Nephron (organoid): ENCODE data around the gene AGPAT3.

Experiments used
- H3K27ac Mint-ChIP-seq, 3 experiments: 2 replicates each; pipeline ENCODE4 v1.8.0; 2020; ENCODE audit warnings: mixed read lengths in 3 of 3, mild to moderate bottlenecking in 2 of 3, moderate library complexity in 1 of 3
- H3K27me3 Mint-ChIP-seq: 2 replicates; pipeline ENCODE4 v1.8.0; 2021; ENCODE audit warnings: low read depth, mild to moderate bottlenecking, moderate library complexity, mixed read lengths
- H3K36me3 Mint-ChIP-seq: 2 replicates; pipeline ENCODE4 v1.8.0; 2020; ENCODE audit warnings: low read depth, mixed read lengths
- H3K4me1 Mint-ChIP-seq: 2 replicates; pipeline ENCODE4 v1.8.0; 2020; ENCODE audit warnings: mixed read lengths
- H3K4me3 Mint-ChIP-seq, 3 experiments: 2 replicates each; pipeline ENCODE4 v1.8.0; 2020; ENCODE audit warnings: mild to moderate bottlenecking in 3 of 3, mixed read lengths in 3 of 3, moderate library complexity in 2 of 3
- H3K9me3 Mint-ChIP-seq: 2 replicates; pipeline ENCODE4 v1.8.0; 2020; ENCODE audit warnings: mixed read lengths
- CTCF ChIP-seq, 3 experiments: fragments of 200-600 bp; sonication (generic); IDR thresholded peaks; one replicate each; pipeline ENCODE4 v1.5.0; 2021; ENCODE audit warnings: antibody characterized with exemption in 3 of 3; ENCODE audit not compliant: unreplicated experiment in 3 of 3

The AGPAT3 gene

GRCh38 chr21:43924421-43925095 is 59.5 kb downstream of the AGPAT3 start:
- no peaks in the 10 kb centered on the region for H3K36me3 Mint-ChIP-seq
- no peak for TF ChIP-seq CTCF (IDR thresholded peaks at IDR 0.05; ENCODE audit: unreplicated experiment in 3 of 3)
- H3K27ac Mint-ChIP-seq: peak overlapping the region; percentile 50 to 94 (median 81)
- peak overlapping the region in 1 of 3 experiments; percentile 57 for H3K4me3 Mint-ChIP-seq
- H3K4me1 Mint-ChIP-seq: peaks cover 52% of the 10 kb centered on the region
- H3K9me3 Mint-ChIP-seq: no peaks in the 10 kb centered on the region
- H3K27me3 Mint-ChIP-seq: no peaks in the 10 kb centered on the region

GRCh38 chr21:43925096-43925481 is 60.1 kb downstream of the AGPAT3 start:
- H3K27me3 Mint-ChIP-seq: peaks cover 3% of the 10 kb centered on the region
- no peaks in the 10 kb centered on the region for H3K9me3 Mint-ChIP-seq
- peak overlapping the region; percentile 50 to 94 (median 81) for H3K27ac Mint-ChIP-seq
- peaks cover 49% of the 10 kb centered on the region for H3K4me1 Mint-ChIP-seq
- H3K36me3 Mint-ChIP-seq: no peaks in the 10 kb centered on the region
- H3K4me3 Mint-ChIP-seq: peak overlapping the region in 2 of 3 experiments; percentile 28 to 57
- TF ChIP-seq CTCF (IDR thresholded peaks at IDR 0.05; ENCODE audit: unreplicated experiment in 3 of 3): no peak

- peak overlapping the region; percentile 50 to 94 (median 61) for H3K27ac Mint-ChIP-seq
- H3K27me3 Mint-ChIP-seq: peaks cover 3% of the 10 kb centered on the region
Measured at GRCh38 chr21:43925609-43926008, 60.6 kb downstream of the AGPAT3 start.

GRCh38 chr21:43926196-43926595 is 61.2 kb downstream of the AGPAT3 start:
- no peaks in the 10 kb centered on the region for H3K36me3 Mint-ChIP-seq
- H3K4me3 Mint-ChIP-seq: peak overlapping the region in 1 of 3 experiments; percentile 41
- no peaks in the 10 kb centered on the region for H3K9me3 Mint-ChIP-seq
- H3K27ac Mint-ChIP-seq: peak overlapping the region; percentile 50 to 94 (median 61)
- H3K27me3 Mint-ChIP-seq: peaks cover 3% of the 10 kb centered on the region
- peaks cover 42% of the 10 kb centered on the region for H3K4me1 Mint-ChIP-seq
- no peak for TF ChIP-seq CTCF (IDR thresholded peaks at IDR 0.05; ENCODE audit: unreplicated experiment in 3 of 3)

More at GRCh38 chr21:43925609-43926008, 60.6 kb downstream of the AGPAT3 start:
- Mint-ChIP-seq H3K9me3 (no peaks in the 10 kb centered on the region), H3K4me3 (peak overlapping the region in 1 of 3 experiments; percentile 41), H3K36me3 (no peaks in the 10 kb centered on the region), H3K4me1 (peaks cover 45% of the 10 kb centered on the region)
- TF ChIP-seq CTCF (IDR thresholded peaks at IDR 0.05; ENCODE audit: unreplicated experiment in 3 of 3): no peak

- H3K27ac Mint-ChIP-seq: peak overlapping the region in 2 of 3 experiments; percentile 22 to 85
- H3K4me1 Mint-ChIP-seq: peaks cover 35% of the 10 kb centered on the region
- no peak for TF ChIP-seq CTCF (IDR thresholded peaks at IDR 0.05; ENCODE audit: unreplicated experiment in 3 of 3)
- no peaks in the 10 kb centered on the region for H3K36me3 Mint-ChIP-seq
- H3K4me3 Mint-ChIP-seq: no peak overlapping the region
- H3K9me3 Mint-ChIP-seq: no peaks in the 10 kb centered on the region
- peaks cover 3% of the 10 kb centered on the region for H3K27me3 Mint-ChIP-seq
Measured at GRCh38 chr21:43927591-43928221, 62.7 kb downstream of the AGPAT3 start.
